ENCODE data around the gene ZXDC.

DNA sequence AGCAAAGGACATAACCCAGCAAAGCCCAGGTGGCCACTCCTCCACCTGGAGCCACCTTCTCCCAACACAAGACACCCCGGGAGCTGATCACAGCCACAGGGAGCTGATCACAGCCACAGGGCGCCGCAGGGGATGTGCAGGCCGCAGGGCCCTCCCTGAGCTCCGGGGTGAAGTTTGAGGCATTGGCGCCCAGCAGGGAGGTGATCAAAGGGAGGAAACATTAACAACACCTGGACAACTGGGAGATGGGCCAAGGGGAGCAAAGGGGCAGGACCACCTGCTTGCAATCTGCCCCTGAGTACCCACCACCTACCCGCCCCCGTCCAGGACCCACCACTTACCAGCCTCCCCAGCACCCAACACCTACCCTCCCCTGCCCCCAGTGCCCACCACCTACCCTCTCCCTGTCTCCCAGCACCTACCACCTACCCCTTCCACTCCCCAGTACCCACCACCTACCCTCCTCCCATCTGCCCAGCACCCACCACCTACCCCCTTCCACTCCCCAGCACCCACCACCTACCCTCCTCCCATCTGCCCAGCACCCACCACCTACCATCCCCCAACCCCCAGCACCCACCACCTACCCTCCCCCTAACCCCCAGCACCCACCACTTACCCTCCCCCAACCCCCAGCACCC, 39.5 kb upstream of the ZXDC start:
- TF ChIP-seq, protein P1, sequence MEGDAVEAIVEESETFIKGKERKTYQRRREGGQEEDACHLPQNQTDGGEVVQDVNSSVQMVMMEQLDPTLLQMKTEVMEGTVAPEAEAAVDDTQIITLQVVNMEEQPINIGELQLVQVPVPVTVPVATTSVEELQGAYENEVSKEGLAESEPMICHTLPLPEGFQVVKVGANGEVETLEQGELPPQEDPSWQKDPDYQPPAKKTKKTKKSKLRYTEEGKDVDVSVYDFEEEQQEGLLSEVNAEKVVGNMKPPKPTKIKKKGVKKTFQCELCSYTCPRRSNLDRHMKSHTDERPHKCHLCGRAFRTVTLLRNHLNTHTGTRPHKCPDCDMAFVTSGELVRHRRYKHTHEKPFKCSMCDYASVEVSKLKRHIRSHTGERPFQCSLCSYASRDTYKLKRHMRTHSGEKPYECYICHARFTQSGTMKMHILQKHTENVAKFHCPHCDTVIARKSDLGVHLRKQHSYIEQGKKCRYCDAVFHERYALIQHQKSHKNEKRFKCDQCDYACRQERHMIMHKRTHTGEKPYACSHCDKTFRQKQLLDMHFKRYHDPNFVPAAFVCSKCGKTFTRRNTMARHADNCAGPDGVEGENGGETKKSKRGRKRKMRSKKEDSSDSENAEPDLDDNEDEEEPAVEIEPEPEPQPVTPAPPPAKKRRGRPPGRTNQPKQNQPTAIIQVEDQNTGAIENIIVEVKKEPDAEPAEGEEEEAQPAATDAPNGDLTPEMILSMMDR (IDR thresholded peaks at IDR 0.05; ENCODE audit: low read depth, low read length, poor library complexity, severe bottlenecking): no peak
- no peak for TF ChIP-seq EZH2phosphoT487 (IDR thresholded peaks at IDR 0.05; ENCODE audit: borderline replicate concordance, low read length)

All from DOHH2 (cell line).